HG02938 (cell line): Measurements from ENCODE around the gene SLC9A8.

Experiments used
- ATAC-seq: cut with Tn5 transposase; IDR thresholded peaks from one replicate; pipeline ENCODE4 v1.9.1; 2021; ENCODE audit warnings: mild to moderate bottlenecking, moderate library complexity; ENCODE audit not compliant: unreplicated experiment

SLC9A8 gene

GRCh38 chr20:49913399-49914047 is 100.9 kb downstream of the SLC9A8 start:
- no peak for ATAC-seq

DNA sequence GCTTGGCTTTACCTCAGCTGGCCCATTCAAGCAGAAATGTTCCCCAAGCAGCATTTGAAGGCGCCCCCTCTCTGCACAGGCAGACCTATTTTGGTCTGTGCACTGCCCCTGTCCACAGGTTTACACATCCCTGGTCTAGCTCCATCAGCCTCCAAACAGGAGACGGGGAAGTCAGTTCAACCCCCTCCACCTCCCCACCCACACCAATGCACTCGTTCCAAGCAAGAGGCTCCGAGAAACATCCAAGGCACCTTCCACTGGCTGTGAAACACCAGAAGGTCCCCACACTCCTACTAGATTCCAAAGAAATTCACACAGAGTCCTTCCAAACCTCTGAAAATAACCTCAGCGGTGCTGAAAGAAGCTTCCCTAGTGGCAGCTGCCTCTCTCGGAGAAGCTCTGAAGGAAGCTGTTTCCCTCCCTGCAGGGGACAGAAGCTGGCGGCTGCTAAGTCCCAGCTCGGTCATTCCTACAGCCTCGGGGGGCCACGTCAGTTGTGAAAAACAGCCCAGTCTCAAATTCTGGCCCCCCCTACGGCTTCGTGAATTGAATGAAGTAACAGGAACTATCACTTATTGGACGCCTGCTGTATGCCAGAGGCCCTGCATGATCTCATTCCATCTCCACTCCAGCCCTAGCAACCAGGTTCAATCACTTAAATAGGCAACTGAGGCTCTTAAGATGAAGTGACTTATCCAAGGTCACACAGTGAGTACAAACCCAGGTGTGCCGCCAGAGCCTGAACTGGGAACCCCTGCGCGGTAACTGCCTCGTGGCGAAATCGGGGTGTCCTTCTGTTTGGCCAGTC is 101.9 kb downstream of the SLC9A8 start:
- no peak for ATAC-seq

DNA sequence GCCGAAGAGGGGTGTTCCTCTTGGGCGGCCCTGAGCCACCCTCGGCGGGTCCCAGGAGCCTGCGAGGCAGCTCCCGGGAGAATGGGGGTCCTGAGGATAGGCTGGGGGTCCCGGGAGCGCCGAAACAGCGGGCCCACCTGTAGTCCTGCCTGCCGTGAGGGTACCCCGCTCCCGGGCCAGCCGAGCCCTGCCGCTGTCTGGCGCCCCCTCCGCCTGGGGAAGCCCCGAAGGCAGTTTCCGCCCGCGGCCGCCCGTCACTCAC is 102.4 kb downstream of the SLC9A8 start:
- ATAC-seq: peak; percentile 5

DNA sequence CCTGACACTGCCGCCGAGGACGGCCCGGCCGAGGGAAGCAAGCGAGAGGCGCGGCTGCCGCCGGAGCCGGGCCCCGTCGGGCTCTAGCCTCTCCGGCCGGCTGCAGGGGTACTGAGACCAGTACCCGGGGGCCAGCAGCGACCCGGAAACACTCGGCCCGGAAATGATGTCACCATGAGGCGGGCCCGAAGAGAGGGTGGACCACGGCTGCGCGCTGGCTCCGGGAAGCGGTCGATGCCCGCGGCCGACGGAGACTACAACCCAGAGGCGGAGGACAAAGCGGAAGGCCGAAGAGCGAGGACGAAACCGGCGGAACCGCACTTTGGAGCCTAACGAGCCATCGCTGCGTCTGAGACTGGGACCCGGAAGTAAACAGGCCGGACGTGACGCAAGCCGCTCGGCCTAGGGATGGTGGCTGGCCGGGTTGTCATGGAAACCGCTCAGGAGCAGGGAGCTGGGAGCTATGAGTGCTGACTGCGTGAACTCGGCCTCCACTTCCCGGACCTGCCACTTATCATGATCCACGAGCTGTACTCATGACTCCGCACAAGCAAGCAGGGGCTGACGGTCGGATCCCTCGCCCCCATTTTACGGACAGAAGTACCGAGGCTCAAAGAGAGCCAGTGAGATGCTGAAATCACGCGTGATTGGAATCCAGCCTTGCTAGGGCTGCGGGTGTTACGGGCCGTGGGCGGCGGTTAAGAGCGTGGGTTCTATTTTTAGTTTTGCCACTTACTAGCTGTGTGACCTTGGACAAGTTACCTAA is 102.9 kb downstream of the SLC9A8 start, which contains the start of gene SPATA2:
SPATA2 (minus strand) TSS at position 150 of the 766 bp plus-strand sequence. CDS start 7,039 bp downstream, outside the sequence.
- peak; percentile 85 for ATAC-seq

DNA sequence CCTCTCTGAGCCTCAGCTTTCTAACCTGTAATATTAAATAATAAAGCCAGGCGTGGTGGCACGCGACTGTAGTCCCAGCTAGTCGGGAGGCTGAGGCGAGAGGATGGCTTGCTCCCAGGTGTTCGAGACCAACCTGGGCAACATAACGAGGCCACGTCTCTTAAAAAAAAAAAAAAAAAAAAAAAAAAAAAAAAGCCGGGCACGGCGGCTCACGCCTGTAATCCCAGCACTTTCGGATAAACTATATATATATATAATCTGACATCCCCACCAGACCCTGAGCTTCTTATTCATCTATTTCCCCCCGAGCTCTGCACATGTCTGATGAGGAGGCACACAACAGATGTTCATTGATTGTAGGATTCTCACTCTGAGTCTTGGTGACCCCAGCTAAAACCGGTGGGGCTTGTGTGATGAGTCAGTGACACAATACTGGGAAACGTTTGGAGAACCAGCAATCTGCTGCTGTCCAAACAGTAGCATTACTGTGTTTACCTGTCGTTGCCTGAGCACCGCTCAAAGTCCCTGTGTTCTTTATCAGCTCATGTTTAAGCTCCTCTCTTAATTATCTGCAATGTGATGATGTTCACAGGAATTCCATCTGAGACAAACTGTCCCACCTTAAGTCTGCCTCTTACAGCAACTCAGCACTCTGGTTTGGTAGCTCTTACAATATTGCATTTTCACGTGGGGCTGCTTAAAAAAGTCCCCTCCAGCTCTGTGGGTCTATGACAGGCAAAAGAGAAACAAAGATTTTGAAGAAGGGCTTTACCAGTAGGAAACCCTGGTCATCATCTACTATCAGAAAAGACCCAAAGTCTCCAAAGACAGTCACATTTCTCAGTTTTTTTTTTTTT is 103.7 kb downstream of the SLC9A8 start:
- no peak for ATAC-seq

- ATAC-seq: no peak
Measured at GRCh38 chr20:49918446-49918845, 105.8 kb downstream of the SLC9A8 start.

- no peak for ATAC-seq
Measured at GRCh38 chr20:49919009-49919408, 106.4 kb downstream of the SLC9A8 start.

DNA sequence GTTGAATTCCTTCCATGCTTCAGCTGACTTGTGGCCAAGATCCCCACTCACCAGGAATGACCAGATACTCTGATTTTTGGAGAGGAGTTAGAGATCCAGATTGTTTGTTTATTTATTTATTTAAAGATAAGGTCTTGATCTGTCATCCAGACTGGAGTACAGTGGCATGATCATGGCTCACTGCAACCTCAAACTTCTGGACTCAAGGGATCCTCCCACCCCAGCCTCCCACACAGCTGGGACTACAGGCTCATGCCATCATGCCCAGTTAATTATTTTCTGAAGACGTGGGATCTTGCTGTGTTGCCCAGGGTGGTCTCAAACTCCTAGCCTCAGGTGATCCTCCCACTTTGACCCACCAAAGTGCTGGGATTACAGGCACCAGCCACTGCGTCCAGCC is 106.8 kb downstream of the SLC9A8 start:
- no peak for ATAC-seq

GRCh38 chr20:49924247-49924646 is 111.6 kb downstream of the SLC9A8 start:
- no peak for ATAC-seq

DNA sequence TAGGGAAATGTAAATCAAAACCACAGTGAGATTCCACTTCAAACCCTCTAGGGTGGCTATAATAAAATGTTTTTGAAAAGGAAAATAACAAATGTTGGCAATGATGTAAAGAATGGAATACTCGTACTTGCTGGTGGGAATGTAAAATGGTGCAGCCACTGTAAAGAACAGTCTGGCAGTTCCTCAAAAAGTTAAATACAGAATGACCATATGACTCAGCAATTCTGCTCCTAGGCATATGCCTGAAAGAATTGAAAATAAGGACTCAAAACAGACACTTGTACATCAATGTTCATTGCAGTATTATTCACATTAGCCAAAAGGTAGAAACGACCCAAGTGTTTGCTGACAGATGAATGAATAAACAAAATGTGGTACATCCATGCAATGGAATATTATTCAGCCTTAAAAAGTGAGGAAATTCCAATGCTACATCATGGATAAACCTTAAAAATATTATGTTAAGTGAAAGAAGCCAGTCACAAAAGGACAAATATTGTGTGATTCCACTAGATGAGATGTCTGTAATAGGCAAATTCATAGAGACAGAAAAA is 113.3 kb downstream of the SLC9A8 start:
- no peak for ATAC-seq

DNA sequence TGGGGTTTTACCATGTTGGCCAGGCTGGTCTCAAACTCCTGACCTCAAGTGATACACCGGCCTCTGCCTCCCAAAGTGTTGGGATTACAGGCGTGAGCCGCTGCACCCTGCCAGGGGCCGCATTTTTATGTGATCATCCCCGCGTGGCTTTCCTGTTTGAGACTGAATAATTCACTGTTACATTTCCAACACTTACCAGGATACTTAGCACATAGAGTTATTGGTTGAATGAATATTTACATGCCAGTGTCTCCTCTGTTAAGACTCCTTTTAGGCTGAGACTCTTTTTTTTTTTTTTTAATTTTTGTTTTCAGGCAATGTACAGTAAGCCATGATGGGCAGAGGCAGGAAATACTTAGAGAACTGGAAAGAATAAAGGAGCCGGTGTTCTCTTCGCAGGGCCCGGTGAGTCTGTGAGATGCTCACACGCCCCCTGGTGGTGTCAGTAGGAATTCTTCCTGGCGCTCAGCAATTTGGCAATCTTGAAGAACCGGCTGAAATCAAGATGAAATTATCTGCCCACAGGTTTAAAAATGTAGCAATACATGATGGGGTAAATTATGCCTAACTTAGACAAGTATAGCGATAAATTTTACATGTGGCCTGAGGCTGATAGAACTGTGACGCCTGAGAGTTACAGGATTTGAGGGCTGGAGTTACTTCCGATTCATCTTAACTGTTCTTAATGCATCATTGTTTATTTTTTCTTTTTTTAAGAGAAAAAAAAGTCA is 115.9 kb downstream of the SLC9A8 start:
- no peak for ATAC-seq

DNA sequence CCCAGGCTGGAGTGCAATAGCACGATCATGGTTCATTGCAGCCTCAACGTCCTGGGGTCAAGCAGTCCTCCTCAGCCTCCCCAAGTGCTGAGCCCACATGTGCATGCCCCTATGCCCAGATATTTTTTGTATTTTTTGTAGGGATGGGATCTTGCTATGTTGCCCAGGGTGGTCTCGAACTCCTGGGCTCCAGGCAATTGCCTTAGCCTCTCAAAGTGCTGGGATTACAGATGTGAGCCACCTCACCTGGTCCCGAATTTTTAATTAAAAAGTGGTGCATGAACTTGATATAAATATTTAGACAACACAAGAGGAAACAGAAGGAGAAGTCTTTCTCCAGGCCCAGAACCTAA is 116.5 kb downstream of the SLC9A8 start:
- ATAC-seq: no peak

GRCh38 chr20:49935746-49936152 is 123.1 kb downstream of the SLC9A8 start:
- no peak for ATAC-seq

DNA sequence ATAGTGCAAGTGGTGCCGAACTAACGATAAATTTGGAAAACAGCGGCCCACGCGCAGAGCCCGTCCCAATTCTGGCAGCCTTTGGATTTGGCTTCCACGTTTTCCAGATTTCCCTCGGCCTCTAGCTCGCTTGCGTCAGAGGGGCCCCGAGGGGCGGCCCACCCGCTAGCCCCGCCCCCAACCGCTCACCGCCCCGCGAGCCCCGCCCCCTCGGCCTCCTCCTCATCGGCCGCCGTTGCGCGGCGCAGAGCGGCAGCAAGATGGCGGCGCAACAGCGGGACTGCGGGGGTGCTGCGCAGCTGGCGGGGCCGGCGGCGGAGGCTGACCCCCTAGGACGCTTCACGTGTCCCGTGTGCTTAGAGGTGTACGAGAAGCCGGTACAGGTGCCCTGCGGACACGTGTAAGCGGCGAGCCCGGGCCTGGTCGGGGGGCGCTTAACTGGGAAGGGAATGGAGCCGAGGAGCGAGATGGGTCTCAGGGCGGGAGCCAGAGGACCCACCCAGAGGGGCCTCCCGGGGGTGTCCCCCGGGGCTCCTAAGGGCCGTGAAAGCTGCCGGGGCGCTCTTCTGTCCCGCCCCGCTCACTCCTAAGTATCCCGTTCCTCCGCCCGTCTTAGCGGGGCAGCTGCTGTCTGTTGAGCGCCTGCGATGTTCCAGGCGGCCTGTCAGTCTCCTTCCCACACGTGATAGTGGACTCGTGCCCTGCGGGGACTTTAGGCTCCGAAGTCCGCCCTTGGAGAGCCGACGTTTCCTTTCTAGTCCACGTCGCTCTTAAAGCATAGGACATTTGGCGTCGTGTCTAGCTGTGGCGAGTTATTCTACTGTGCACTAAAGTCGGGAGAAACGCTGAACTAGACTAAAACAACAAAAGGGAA is 123.8 kb downstream of the SLC9A8 start, which contains the start of gene RNF114:
RNF114 (plus strand) TSS at position 245 of the 874 bp plus-strand sequence; CDS start at position 261, 16 bp downstream.
- ATAC-seq: peak; percentile 57

DNA sequence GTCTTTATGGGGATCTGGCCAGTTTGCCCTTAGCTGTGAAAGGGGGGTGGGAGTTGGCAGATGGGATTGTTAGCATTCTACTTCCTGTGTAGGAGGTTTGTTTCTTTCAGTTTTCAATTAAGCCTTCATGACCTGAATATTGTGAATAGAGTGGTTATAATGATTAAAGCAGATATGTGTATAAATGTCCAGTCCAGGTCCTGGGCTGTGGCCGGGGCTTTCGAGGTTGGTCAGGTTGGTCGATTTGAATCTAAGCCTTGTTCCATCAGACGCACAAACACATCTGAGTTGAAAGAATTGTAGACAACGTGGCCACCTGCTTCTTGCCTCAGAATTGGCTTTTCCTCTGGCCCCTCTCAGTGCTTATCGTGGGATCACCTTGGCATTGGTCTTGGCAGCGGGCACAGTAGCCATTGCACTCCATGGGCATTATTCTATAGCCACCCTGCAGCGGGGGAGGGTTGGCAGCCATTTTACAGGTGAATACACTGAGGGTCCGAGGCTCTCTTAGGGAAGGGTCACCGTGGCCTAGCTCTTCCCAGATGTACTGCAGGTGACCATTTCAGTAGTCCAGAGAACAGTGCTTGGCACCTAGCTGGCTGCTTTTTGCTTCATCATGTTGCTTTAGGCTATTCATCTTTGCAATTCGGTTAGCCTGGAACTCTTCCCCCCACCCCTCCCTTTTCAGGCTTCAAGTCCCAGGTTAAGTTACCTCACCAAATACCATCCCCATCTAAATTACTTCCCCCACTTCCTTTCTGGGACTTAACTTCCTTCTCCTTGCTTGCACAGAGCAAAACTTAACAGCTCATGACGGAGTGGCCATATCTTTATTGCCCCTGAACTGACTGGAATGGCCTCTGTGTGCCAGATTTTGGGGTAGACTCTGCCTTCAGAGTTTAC is 124.7 kb downstream of the SLC9A8 start:
- ATAC-seq: no peak

- ATAC-seq: no peak
Measured at GRCh38 chr20:49938173-49939163, 125.8 kb downstream of the SLC9A8 start.

DNA sequence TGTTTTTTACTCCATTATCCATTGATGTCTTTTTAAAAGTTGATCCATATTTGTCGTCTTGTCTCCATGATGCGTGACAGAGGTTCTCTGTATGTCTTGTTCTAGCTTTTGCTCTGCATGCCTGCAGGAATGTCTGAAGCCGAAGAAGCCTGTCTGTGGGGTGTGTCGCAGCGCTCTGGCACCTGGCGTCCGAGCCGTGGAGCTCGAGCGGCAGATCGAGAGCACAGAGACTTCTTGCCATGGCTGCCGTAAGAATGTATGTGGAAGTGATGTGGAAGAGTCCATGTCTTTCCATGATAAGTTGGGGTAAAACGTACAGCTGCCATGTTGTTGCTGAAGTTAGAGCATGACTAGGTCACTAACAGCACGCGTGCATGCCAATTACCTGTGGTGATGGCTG is 128.8 kb downstream of the SLC9A8 start:
- no peak for ATAC-seq
